IMR-90 (cell line): ENCODE data around the gene CCDC50. TPM values are rescaled to one million over a fixed set of nuclear protein-coding genes. Genes with fewer than 3 reads are reported as not detected.

Experiments used
- ATAC-seq: fragments of 200-7000 bp; cut with Tn5 transposase; 2 replicates; pipeline ENCODE4 v1.9.1; 2020; ENCODE audit warnings: low read depth, mild to moderate bottlenecking, moderate library complexity
- BruUV-seq: library from RNA; stranded (reverse); fragments of 400-500 nt; replicated peaks from 2 replicates; lab custom pipeline; 2021; lab: Mats Ljungman, UMichigan
- CTCF ChIA-PET: fragments of 300-600 bp; formaldehyde crosslinking; extraction: SDS; loops from one replicate; lab custom pipeline; 2021; ENCODE audit warnings: antibody characterized with exemption; lab: Yijun Ruan, JAX
- POLR2A ChIA-PET: fragments of 300-600 bp; sonication (Branson Sonifier 250); formaldehyde crosslinking; loops from one replicate; lab custom pipeline; 2022; ENCODE audit warnings: antibody characterized with exemption; ENCODE audit not compliant: unreplicated experiment; lab: Charles Lee
- DNase-seq: peaks from one replicate; pipeline ENCODE4 v3.0.0; 2013
- H2AFZ ChIP-seq: replicated peaks from 2 replicates; pipeline ENCODE3; 2013; ENCODE audit warnings: low read length, mild to moderate bottlenecking; ENCODE audit not compliant: poor library complexity
- H2AK5ac ChIP-seq: 2 replicates; pipeline ENCODE4 v1.6.1; 2013; ENCODE audit warnings: low read depth, low read length, inconsistent platforms
- H2AK9ac ChIP-seq: replicated peaks from 2 replicates; pipeline ENCODE3; 2013; ENCODE audit warnings: mild to moderate bottlenecking, low read depth, low read length, moderate library complexity; ENCODE audit not compliant: poor library complexity
- H2BK120ac ChIP-seq: 2 replicates; pipeline ENCODE4 v1.6.1; 2013; ENCODE audit warnings: low read depth, low read length, inconsistent platforms
- H2BK15ac ChIP-seq: 3 replicates; pipeline ENCODE4 v1.6.1; 2013; ENCODE audit warnings: low read depth, low read length, inconsistent platforms
- H2BK20ac ChIP-seq: 2 replicates; pipeline ENCODE4 v1.6.1; 2013; ENCODE audit warnings: low read depth, mild to moderate bottlenecking, inconsistent platforms, low read length, moderate library complexity
- H2BK5ac ChIP-seq: 2 replicates; pipeline ENCODE4 v1.6.1; 2013; ENCODE audit warnings: mild to moderate bottlenecking, low read depth, low read length, inconsistent platforms; ENCODE audit not compliant: poor library complexity, severe bottlenecking
- H3K14ac ChIP-seq: replicated peaks from 2 replicates; pipeline ENCODE4 v1.6.1; 2013; ENCODE audit warnings: low read depth, low read length, inconsistent platforms
- H3K18ac ChIP-seq: 2 replicates; pipeline ENCODE4 v1.6.1; 2013; ENCODE audit warnings: low read depth, low read length, control low read depth
- H3K23ac ChIP-seq: 2 replicates; pipeline ENCODE4 v1.6.1; 2013; ENCODE audit warnings: low read depth, low read length, inconsistent platforms
- H3K27ac ChIP-seq: 2 replicates; pipeline ENCODE4 v1.5.1; 2013; ENCODE audit warnings: mild to moderate bottlenecking, control low read depth, low read length; ENCODE audit not compliant: insufficient read depth
- H3K27me3 ChIP-seq: 2 replicates; pipeline ENCODE4 v1.6.1; 2013; ENCODE audit warnings: low read length; ENCODE audit not compliant: control insufficient read depth, insufficient read depth
- H3K36me3 ChIP-seq: 2 replicates; pipeline ENCODE4 v1.6.1; 2013; ENCODE audit warnings: low read length, mixed read lengths; ENCODE audit not compliant: control insufficient read depth, insufficient read depth
- H3K4ac ChIP-seq: 2 replicates; pipeline ENCODE4 v1.6.1; 2013; ENCODE audit warnings: low read depth, low read length, inconsistent platforms
- H3K4me1 ChIP-seq: 2 replicates; pipeline ENCODE4 v1.6.1; 2013; ENCODE audit warnings: low read length, mixed read lengths; ENCODE audit not compliant: control insufficient read depth, insufficient read depth
- H3K4me2 ChIP-seq: 2 replicates; pipeline ENCODE4 v1.6.1; 2013; ENCODE audit warnings: low read depth, mild to moderate bottlenecking, control low read depth, low read length, moderate library complexity
- H3K4me3 ChIP-seq: 2 replicates; pipeline ENCODE4 v1.5.1; 2013; ENCODE audit warnings: low read depth, mild to moderate bottlenecking, control low read depth, low read length, moderate library complexity; ENCODE audit not compliant: insufficient read depth
- H3K56ac ChIP-seq: 2 replicates; pipeline ENCODE4 v1.6.1; 2013; ENCODE audit warnings: low read length, inconsistent platforms; ENCODE audit not compliant: insufficient read depth; ENCODE audit errors: extremely low read depth
- H3K79me1 ChIP-seq, 2 experiments: 2 replicates each; pipeline ENCODE4 v1.6.1; 2013; ENCODE audit warnings: low read length in 2 of 2, inconsistent platforms in 1 of 2, low read depth in 1 of 2
- H3K9ac ChIP-seq: 2 replicates; pipeline ENCODE4 v1.6.1; 2013; ENCODE audit warnings: low read depth, low read length, control low read depth
- H3K9me1 ChIP-seq: 2 replicates; pipeline ENCODE4 v1.6.1; 2013; ENCODE audit warnings: low read length, inconsistent platforms; ENCODE audit not compliant: insufficient read depth
- H3K9me3 ChIP-seq: 2 replicates; pipeline ENCODE4 v1.6.1; 2013; ENCODE audit warnings: low read length; ENCODE audit not compliant: control insufficient read depth, insufficient read depth
- H4K20me1 ChIP-seq: 2 replicates; pipeline ENCODE4 v1.6.1; 2013; ENCODE audit warnings: low read length, inconsistent platforms; ENCODE audit not compliant: insufficient read depth
- H4K5ac ChIP-seq: 2 replicates; pipeline ENCODE4 v1.6.1; 2013; ENCODE audit warnings: mild to moderate bottlenecking, low read depth, low read length, control low read depth
- H4K8ac ChIP-seq, 2 experiments: 2 replicates each; pipeline ENCODE4 v1.6.1; 2013; ENCODE audit warnings: low read depth in 2 of 2, low read length in 2 of 2, control low read depth in 1 of 2, inconsistent platforms in 1 of 2
- H4K91ac ChIP-seq: 2 replicates; pipeline ENCODE4 v1.6.1; 2013; ENCODE audit warnings: low read depth, low read length, inconsistent platforms; ENCODE audit not compliant: insufficient read depth
- BHLHE40 ChIP-seq: fragments of 150-350 bp; IDR thresholded peaks from 2 replicates; pipeline ENCODE4 v1.6.1; 2016; ENCODE audit warnings: mild to moderate bottlenecking, low read depth, low read length
- CEBPB ChIP-seq: IDR thresholded peaks from 2 replicates; pipeline ENCODE4 v1.6.1; 2012; ENCODE audit warnings: low read depth, low read length, improper control_type of control experiment
- CHD1 ChIP-seq: IDR thresholded peaks from 2 replicates; pipeline ENCODE4 v1.6.1; 2012; ENCODE audit warnings: low read depth, low read length, improper control_type of control experiment
- CTCF ChIP-seq: conservative IDR thresholded peaks from 2 replicates; pipeline ENCODE4 v1.5.1; 2012; ENCODE audit warnings: mild to moderate bottlenecking, low read depth, low read length, improper control_type of control experiment
- ELK1 ChIP-seq: fragments of 150-350 bp; IDR thresholded peaks from 2 replicates; pipeline ENCODE4 v1.6.1; 2016; ENCODE audit warnings: low read depth, mild to moderate bottlenecking, low read length, moderate library complexity, borderline replicate concordance
- MAFK ChIP-seq: IDR thresholded peaks from 2 replicates; pipeline ENCODE4 v1.6.1; 2012; ENCODE audit warnings: low read depth, low read length, improper control_type of control experiment
- MAZ ChIP-seq: IDR thresholded peaks from 2 replicates; pipeline ENCODE4 v1.6.1; 2012; ENCODE audit warnings: low read depth, mild to moderate bottlenecking, low read length, improper control_type of control experiment, moderate library complexity, borderline replicate concordance
- NFE2L2 ChIP-seq: fragments of 150-350 bp; IDR thresholded peaks from 2 replicates; pipeline ENCODE4 v1.6.1; 2016; ENCODE audit warnings: low read depth, mild to moderate bottlenecking, low read length
- POLR2A ChIP-seq: IDR thresholded peaks from 2 replicates; pipeline ENCODE4 v1.6.1; 2012; ENCODE audit warnings: mild to moderate bottlenecking, low read depth, low read length
- RAD21 ChIP-seq: IDR thresholded peaks from 2 replicates; pipeline ENCODE4 v1.6.1; 2012; ENCODE audit warnings: low read length, improper control_type of control experiment
- RCOR1 ChIP-seq: IDR thresholded peaks from 2 replicates; pipeline ENCODE4 v1.6.1; 2012; ENCODE audit warnings: mild to moderate bottlenecking, low read length, improper control_type of control experiment; ENCODE audit not compliant: insufficient replicate concordance
- RFX5 ChIP-seq: IDR thresholded peaks from 2 replicates; pipeline ENCODE4 v1.8.0; 2012; ENCODE audit warnings: low read depth, mild to moderate bottlenecking, low read length, moderate library complexity
- SMC3 ChIP-seq: fragments of 150-350 bp; IDR thresholded peaks from 2 replicates; pipeline ENCODE4 v1.6.1; 2016; ENCODE audit warnings: low read depth, mild to moderate bottlenecking, antibody characterized with exemption, low read length, moderate library complexity
- USF2 ChIP-seq: fragments of 150-350 bp; IDR thresholded peaks from 2 replicates; pipeline ENCODE4 v1.6.1; 2017; ENCODE audit warnings: mild to moderate bottlenecking, antibody characterized with exemption, low read length, low read depth
- WGBS, 2 experiments: methylation state at CpG; one replicate each; pipeline versions ENCODE4 v1.1.5 to v1.1.7; 2013; ENCODE audit warnings: missing lambda C conversion rate in 2 of 2; ENCODE audit not compliant: insufficient read length in 1 of 2; ENCODE audit errors: extremely low coverage in 2 of 2; 5-methylcytosine and 5-hydroxymethylcytosine counted together
- dilution Hi-C: fragments of 300-500 bp; cut with HindIII; formaldehyde crosslinking; loops from one replicate; pipeline ENCODE4 v1.14.3; 2018; ENCODE audit warnings: low sequenced_read_pairs; ENCODE audit not compliant: unreplicated experiment
- in situ Hi-C: fragments of 300-500 bp; cut with MboI; formaldehyde crosslinking; loops from 3 replicates; pipeline ENCODE4 v1.14.3; 2019; ENCODE audit warnings: low sequenced_read_pairs, inconsistent platforms, mixed read lengths
- intact Hi-C: fragments of 100-400 bp; cut with micrococcal nuclease; formaldehyde crosslinking; loops from 2 replicates; pipeline ENCODE4 v1.10.0; 2022
- polyA plus RNA-seq, 3 experiments: library from polyadenylated mRNA; depleted of rRNA; stranded (reverse); fragments of >200 nt; gene quantifications; 2 replicates each; pipeline ENCODE4 v1.2.3, GENCODE V29; 2012; ENCODE audit warnings: low replicate concordance in 1 of 3
- total RNA-seq: library from RNA; depleted of rRNA; stranded (reverse); fragments of >200 nt; gene quantifications from 2 replicates; pipeline ENCODE4 v1.2.3, GENCODE V29; 2012

CCDC50 gene
- total and polyA plus RNA-seq, 2 of the 4 experiments (the other 2 are of a cell fraction), result 59.0 to 63.1 TPM

- BruUV-seq, result no TSS peak
- in situ Hi-C loops, result no loop called here
- Histone ChIP-seq H3K4me2 (no peak overlapping the region), H2AK5ac (no peak overlapping the region), H4K91ac (no peak overlapping the region), H3K9me3 (no peaks in the 10 kb centered on the region), H4K5ac (no peak overlapping the region), H3K9me1 (no peaks in the 10 kb centered on the region), H2BK120ac (no peak overlapping the region), H3K79me1 (peaks cover 4 to 19% of the 10 kb centered on the region in 2 experiments; a peak in 3 of 4 replicates), H2BK20ac (no peak overlapping the region), H3K23ac (no peak overlapping the region), H2AFZ (no peak overlapping the region), H3K56ac (no peak overlapping the region), H3K27me3 (no peaks in the 10 kb centered on the region), H3K9ac (no peak overlapping the region), H3K27ac (no peak overlapping the region), H2BK15ac (no peak overlapping the region), H3K36me3 (peaks cover 13% of the 10 kb centered on the region), H3K4me1 (peaks cover 5% of the 10 kb centered on the region), H3K18ac (no peak overlapping the region), H2AK9ac (no peak overlapping the region), H4K20me1 (no peaks in the 10 kb centered on the region), H2BK5ac (no peak overlapping the region), H3K4ac (no peak overlapping the region), H3K4me3 (no peak overlapping the region), H3K14ac (no peak overlapping the region), H4K8ac (no peak overlapping the region)
- WGBS, 2 experiments, result no CpG with 5 or more reads among the region's 3 CpGs
- no peak for TF ChIP-seq CEBPB
- no peak for TF ChIP-seq RAD21
- no peak for TF ChIP-seq ELK1
- TF ChIP-seq BHLHE40, result no peak
- TF ChIP-seq MAZ, result no peak
- no peak for TF ChIP-seq USF2
- no peak for TF ChIP-seq SMC3
- no peak for TF ChIP-seq RCOR1
- TF ChIP-seq POLR2A, result no peak
- no peak for TF ChIP-seq CHD1
- no peak for TF ChIP-seq RFX5
- TF ChIP-seq NFE2L2, result no peak
- TF ChIP-seq CTCF, result no peak
- TF ChIP-seq MAFK, result no peak
- intact Hi-C loops, result loop anchor here (10.0 kb wide), 1 partner anchor 326 kb away; no protein-coding TSS in a partner anchor
- POLR2A ChIA-PET, result no interaction called here
- DNase-seq, result no peak
- ATAC-seq, result no peak
- dilution Hi-C loops, result no loop called here
- CTCF ChIA-PET, result no interaction called here
Observed at GRCh38 chr3:191390580-191390979, 61.4 kb downstream of the CCDC50 start.
